Stimulated activated CD4-positive, alpha-beta T cell treated with anti-CD3 and anti-CD28 coated beads, Interleukin-2, amount 100 ng/mL, for 48 hours (primary cell): ENCODE results near the gene ZNF174.
A peak's percentile ranks its signal among the peaks of the same experiment; 100 is the strongest.

ENCODE experiments used
- DNase-seq, 2 donors: peaks; one replicate each; pipeline ENCODE4 v3.0.0-alpha.2; 2020

ZNF174 gene

GRCh38 chr16:3444032-3444388 lies 43.0 kb downstream of the ZNF174 start:
- DNase-seq = peak; percentile 15 to 27

- no peak for DNase-seq
Measured at GRCh38 chr16:3454093-3454492, 53.1 kb downstream of the ZNF174 start.

- DNase-seq = no peak
Measured at GRCh38 chr16:3454631-3455147, 53.7 kb downstream of the ZNF174 start.

GRCh38 chr16:3457434-3458252 lies 56.6 kb downstream of the ZNF174 start:
- peak; percentile 85 for DNase-seq

- no peak for DNase-seq
Measured at GRCh38 chr16:3458278-3458851, 57.4 kb downstream of the ZNF174 start.

- no peak for DNase-seq
Measured at GRCh38 chr16:3458852-3459361, 57.9 kb downstream of the ZNF174 start.
